ENCODE results near the gene TTC28.

DNA sequence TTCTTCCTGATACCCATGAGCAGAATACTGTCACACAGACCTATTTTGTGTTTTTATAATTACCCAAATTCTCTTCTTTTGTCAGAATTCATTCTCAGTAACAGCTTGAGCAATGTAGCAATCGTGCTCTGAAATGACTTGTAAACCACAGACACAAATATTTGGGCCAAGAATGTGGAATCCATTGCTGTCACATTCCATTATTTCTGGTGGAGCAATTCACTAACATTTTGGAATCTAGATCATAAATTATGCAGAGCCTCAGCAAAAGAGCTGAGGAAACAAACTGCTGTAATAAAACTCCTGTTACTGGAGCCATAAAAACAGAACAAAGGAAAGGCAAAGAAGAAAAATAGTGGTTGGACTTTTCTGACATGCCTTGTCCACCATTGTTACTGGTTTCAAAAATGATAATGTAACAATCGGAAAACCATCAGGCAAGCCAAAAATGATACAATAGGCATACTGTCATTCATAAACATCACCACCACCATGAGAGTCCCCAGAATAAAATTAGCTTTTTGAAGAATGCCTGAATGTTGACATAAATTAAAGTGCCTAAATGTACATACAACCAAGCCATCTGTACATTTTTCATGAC lies 537.2 kb downstream of the TTC28 start:
- TF ChIP-seq, protein P1, sequence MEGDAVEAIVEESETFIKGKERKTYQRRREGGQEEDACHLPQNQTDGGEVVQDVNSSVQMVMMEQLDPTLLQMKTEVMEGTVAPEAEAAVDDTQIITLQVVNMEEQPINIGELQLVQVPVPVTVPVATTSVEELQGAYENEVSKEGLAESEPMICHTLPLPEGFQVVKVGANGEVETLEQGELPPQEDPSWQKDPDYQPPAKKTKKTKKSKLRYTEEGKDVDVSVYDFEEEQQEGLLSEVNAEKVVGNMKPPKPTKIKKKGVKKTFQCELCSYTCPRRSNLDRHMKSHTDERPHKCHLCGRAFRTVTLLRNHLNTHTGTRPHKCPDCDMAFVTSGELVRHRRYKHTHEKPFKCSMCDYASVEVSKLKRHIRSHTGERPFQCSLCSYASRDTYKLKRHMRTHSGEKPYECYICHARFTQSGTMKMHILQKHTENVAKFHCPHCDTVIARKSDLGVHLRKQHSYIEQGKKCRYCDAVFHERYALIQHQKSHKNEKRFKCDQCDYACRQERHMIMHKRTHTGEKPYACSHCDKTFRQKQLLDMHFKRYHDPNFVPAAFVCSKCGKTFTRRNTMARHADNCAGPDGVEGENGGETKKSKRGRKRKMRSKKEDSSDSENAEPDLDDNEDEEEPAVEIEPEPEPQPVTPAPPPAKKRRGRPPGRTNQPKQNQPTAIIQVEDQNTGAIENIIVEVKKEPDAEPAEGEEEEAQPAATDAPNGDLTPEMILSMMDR (IDR thresholded peaks at IDR 0.05; ENCODE audit: insufficient read depth, low read depth, low read length), result no peak
- no peak for TF ChIP-seq EZH2 (IDR thresholded peaks at IDR 0.05; ENCODE audit: insufficient read depth, low read length)
